Sigmoid colon (tissue), 7 donors: ENCODE results near the gene KLHL10. TPM values are rescaled to one million over a fixed set of nuclear protein-coding genes. Genes with fewer than 3 reads are reported as not detected.

Experiments used
- DNase-seq: peaks from one replicate; pipeline ENCODE4 v3.0.0-alpha.2; 2019
- H3K27ac ChIP-seq, 4 donors: fragments of 200-600 bp; sonication (generic); one replicate each; pipeline ENCODE4 v1.5.1; 2016 to 2019; ENCODE audit warnings: mild to moderate bottlenecking in 1 of 4
- H3K27me3 ChIP-seq, 3 donors: fragments of 200-600 bp; sonication (generic); one replicate each; pipeline ENCODE4 v1.5.1; 2019; ENCODE audit warnings: mild to moderate bottlenecking in 1 of 3
- H3K36me3 ChIP-seq, 4 donors: fragments of 200-600 bp; sonication (generic); one replicate each; pipeline ENCODE4 v1.5.1; 2016 to 2019
- H3K4me1 ChIP-seq, 4 donors: fragments of 200-600 bp; sonication (generic); one replicate each; pipeline ENCODE4 v1.5.1; 2017 to 2019
- H3K4me3 ChIP-seq, 4 donors: fragments of 200-600 bp; sonication (generic); one replicate each; pipeline ENCODE4 v1.5.1; 2017 to 2019; ENCODE audit warnings: mild to moderate bottlenecking in 2 of 4, moderate library complexity in 1 of 4
- H3K9me3 ChIP-seq, 4 donors: fragments of 200-600 bp in 3 of 4; sonication (generic) in 3 of 4; one replicate each; pipeline versions ENCODE4 v1.5.1 to v1.6.1; 2013 to 2019
- EP300 ChIP-seq, 4 donors: sonication (generic); formaldehyde crosslinking; IDR thresholded peaks; one replicate each; pipeline ENCODE4 v1.6.1; 2017; ENCODE audit warnings: antibody characterized with exemption in 4 of 4
- POLR2A ChIP-seq, 2 donors: fragments of 450-650 bp; IDR thresholded peaks; one replicate each; pipeline ENCODE4 v1.6.1; 2016; ENCODE audit warnings: antibody characterized with exemption in 2 of 2, mild to moderate bottlenecking in 2 of 2, moderate library complexity in 2 of 2
- POLR2AphosphoS5 ChIP-seq, 4 donors: sonication (generic); formaldehyde crosslinking; IDR thresholded peaks; one replicate each; pipeline ENCODE4 v1.6.1; 2017; ENCODE audit warnings: antibody characterized with exemption in 4 of 4
- WGBS, 2 donors: extraction: QIAGEN DNeasy Blood & Tissue Kit; methylation state at CpG; one replicate each; pipeline ENCODE4 v1.1.7; 2013; 5-methylcytosine and 5-hydroxymethylcytosine counted together
- intact Hi-C: fragments of 100-400 bp; cut with DNase I; formaldehyde crosslinking; loops from one replicate; pipeline ENCODE4 v1.15.1; 2023
- polyA plus RNA-seq, 3 donors: library from polyadenylated mRNA; stranded (reverse); fragments of 200-250 nt; gene quantifications; one replicate each; pipeline ENCODE4 v1.2.3, GENCODE V29; 2013
- total RNA-seq, 4 donors: library from RNA; depleted of rRNA; stranded (reverse); fragments of >200 nt; gene quantifications; one replicate each; pipeline ENCODE4 v1.1.0, GENCODE V29; 2016
- TF ChIP-seq, protein P1 (sequence below), 4 experiments: fragments of 450-650 bp in 3 of 4; fragments of 200-600 bp in 1 of 4; IDR thresholded peaks; one replicate each; pipeline ENCODE4 v1.5.1; 2016 to 2019; ENCODE audit warnings: antibody characterized with exemption in 4 of 4, mild to moderate bottlenecking in 3 of 4, moderate library complexity in 2 of 4
- donor health status: healthy with polysubstance abuse.
- donor health status: Bipolar disorder and iron deficiency.
- donor health status: healthy.

KLHL10 gene
- total and polyA plus RNA-seq, 7 donors: 0.04 to 3.9 (median 1.1) TPM; not detected in 2

DNA sequence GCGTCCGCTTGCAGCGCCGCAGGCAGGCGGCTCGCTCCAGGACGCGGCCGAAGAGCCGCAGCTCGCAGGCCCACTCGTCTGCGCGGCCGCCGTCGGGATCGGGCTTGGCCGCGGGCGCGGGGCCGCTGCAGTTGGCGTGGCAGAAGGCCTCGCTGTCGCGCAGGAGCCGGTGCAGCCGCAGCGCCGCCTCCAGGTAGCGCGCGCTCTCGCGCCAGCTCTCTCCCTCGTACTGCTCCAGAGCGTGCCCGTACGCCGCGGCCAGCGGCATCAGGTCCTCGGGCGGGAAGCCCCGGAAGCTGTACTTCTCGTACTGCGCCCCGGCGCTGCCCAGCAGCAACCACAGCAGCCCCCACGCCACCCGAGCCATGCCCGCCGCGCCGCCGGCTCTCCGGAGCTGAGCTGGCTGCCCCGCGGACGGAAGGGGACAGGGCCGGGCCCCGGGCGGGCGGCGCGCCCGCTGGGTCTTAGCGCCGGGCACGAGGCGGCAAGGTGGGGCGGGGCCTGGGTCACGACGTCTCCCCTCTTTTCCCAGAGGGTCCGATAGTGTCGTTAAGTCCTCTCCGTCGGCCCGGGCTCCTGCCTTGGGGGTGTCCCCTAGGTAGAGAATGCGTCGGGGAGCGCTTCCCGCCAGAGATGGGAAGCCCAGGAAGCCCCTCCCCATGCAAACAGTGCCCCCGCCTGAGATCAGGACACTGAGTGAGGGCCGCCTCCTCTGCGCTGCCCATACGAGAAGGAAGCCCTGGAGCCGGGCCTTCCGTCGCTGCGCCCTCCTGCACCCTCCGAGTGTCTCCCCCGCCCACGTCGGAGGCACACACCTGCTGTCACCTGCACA is 25.9 kb upstream of the KLHL10 start, which contains the start of gene P3H4:
Gene P3H4, minus strand, starts transcription at position 401 of the 832 bp plus-strand sequence. Its CDS starts 34 bp downstream, at position 367.
- Histone ChIP-seq H3K27ac (peak within 1 kb of the TSS; percentile 80 to 84 (median 80)), H3K27me3 (no peaks in the 10 kb centered on the region), H3K4me3 (peak within 1 kb of the TSS; percentile 51 to 88 (median 74)), H3K4me1 (peaks cover 0 to 48% (median 38%) of the 10 kb centered on the region in 4 donors), H3K9me3 (no peaks in the 10 kb centered on the region), H3K36me3 (no peaks in the 10 kb centered on the region)
- 1% methylated on average over 96 of the region's 96 CpGs for WGBS, 2 donors
- DNase-seq: peak; percentile 90
- peak in 2 of 4 donors; percentile 27 to 28 for TF ChIP-seq POLR2AphosphoS5 (IDR thresholded peaks at IDR 0.05)
- no peak for TF ChIP-seq EP300 (IDR thresholded peaks at IDR 0.05)
- TF ChIP-seq, protein P1, sequence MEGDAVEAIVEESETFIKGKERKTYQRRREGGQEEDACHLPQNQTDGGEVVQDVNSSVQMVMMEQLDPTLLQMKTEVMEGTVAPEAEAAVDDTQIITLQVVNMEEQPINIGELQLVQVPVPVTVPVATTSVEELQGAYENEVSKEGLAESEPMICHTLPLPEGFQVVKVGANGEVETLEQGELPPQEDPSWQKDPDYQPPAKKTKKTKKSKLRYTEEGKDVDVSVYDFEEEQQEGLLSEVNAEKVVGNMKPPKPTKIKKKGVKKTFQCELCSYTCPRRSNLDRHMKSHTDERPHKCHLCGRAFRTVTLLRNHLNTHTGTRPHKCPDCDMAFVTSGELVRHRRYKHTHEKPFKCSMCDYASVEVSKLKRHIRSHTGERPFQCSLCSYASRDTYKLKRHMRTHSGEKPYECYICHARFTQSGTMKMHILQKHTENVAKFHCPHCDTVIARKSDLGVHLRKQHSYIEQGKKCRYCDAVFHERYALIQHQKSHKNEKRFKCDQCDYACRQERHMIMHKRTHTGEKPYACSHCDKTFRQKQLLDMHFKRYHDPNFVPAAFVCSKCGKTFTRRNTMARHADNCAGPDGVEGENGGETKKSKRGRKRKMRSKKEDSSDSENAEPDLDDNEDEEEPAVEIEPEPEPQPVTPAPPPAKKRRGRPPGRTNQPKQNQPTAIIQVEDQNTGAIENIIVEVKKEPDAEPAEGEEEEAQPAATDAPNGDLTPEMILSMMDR (IDR thresholded peaks at IDR 0.05): peak in 3 of 4 experiments; percentile 24 to 75 (median 28)
- intact Hi-C loops: loop anchor here (2.0 to 5.0 kb wide), 3 partner anchors 23 to 106 kb away; partner anchors contain the start of genes ACLY and KLHL11

DNA sequence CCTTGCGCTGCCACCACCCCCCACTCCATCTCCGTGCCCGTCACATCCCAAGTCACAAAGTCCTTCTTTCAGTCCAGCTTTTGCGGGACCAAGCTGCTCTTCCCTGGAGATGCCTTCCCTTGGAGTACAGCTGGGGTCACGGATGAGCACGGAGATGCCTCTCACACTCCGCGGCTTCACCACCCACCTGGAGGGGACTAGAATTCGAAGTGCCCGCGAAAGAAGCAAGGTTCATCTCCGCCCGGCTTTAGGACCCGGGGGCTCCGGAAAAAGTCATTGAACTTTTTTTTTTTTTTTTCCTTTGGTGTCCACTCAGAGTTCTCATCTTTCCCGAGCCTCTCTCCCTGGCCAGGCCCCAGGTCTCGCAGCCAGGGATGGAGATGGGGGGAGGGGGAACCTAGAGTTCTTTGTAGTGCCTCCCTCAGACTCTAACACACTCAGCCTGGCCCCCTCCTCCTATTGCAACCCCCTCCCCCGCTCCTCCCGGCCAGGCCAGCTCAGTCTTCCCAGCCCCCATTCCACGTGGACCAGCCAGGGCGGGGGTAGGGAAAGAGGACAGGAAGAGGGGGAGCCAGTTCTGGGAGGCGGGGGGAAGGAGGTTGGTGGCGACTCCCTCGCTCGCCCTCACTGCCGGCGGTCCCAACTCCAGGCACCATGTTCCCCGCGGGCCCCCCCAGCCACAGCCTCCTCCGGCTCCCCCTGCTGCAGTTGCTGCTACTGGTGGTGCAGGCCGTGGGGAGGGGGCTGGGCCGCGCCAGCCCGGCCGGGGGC is 25.1 kb upstream of the KLHL10 start, which contains the start of gene FKBP10:
Gene FKBP10, plus strand, starts transcription at position 624 of the 771 bp plus-strand sequence. Its CDS starts 31 bp downstream, at position 655.
- TF ChIP-seq POLR2A (IDR thresholded peaks at IDR 0.05) (no peak), EP300 (IDR thresholded peaks at IDR 0.05) (no peak), POLR2AphosphoS5 (IDR thresholded peaks at IDR 0.05) (peak in 1 of 4 donors; percentile 25)
- TF ChIP-seq, protein P1 (IDR thresholded peaks at IDR 0.05): no peak
- Histone ChIP-seq H3K36me3 (no peaks in the 10 kb centered on the region), H3K4me3 (peak within 1 kb of the TSS; percentile 51 to 88 (median 74)), H3K4me1 (peaks cover 0 to 48% (median 38%) of the 10 kb centered on the region in 4 donors), H3K27me3 (no peaks in the 10 kb centered on the region), H3K9me3 (no peaks in the 10 kb centered on the region), H3K27ac (peak within 1 kb of the TSS; percentile 80 to 84 (median 80))
- WGBS, 2 donors: 7 to 8% methylated on average over 35 of the region's 35 CpGs
- intact Hi-C loops: loop anchor here (2.0 to 5.0 kb wide), 3 partner anchors 22 to 105 kb away; partner anchors contain the start of genes ACLY and KLHL11
- peak; percentile 89 for DNase-seq

DNA sequence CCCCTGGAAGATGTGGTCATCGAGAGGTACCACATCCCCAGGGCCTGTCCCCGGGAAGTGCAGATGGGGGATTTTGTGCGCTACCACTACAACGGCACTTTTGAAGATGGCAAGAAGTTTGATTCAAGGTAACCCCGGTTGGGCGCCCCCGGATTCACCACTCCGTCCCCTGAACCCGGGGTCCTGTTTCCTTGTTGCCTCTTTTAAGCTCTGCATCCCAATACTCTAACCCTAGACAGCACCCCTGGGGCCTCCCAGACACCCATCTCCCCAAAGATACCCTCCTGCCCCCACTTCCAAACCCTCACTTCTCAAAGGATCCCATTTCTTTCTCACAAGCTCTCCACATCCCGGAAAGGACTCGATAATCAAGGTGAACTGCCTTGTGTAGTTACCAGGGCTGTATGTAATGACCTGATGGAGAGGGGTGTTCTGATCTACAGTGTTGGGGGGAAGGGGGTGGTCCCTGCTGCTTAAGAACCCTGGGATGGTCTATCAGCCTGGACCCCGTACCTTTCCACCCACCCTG is 24.4 kb upstream of the KLHL10 start:
- no peak for DNase-seq
- H3K4me3 ChIP-seq: peak overlapping the region; percentile 51 to 88 (median 74)
- TF ChIP-seq EP300 (IDR thresholded peaks at IDR 0.05) (no peak), POLR2A (IDR thresholded peaks at IDR 0.05) (no peak), POLR2AphosphoS5 (IDR thresholded peaks at IDR 0.05) (no peak)
- TF ChIP-seq, protein P1 (IDR thresholded peaks at IDR 0.05): no peak
- no peaks in the 10 kb centered on the region for H3K27me3 ChIP-seq
- 49 to 62% methylated on average over 12 of the region's 12 CpGs for WGBS, 2 donors
- no peaks in the 10 kb centered on the region for H3K36me3 ChIP-seq
- H3K9me3 ChIP-seq: no peaks in the 10 kb centered on the region
- peak overlapping the region; percentile 80 to 84 (median 80) for H3K27ac ChIP-seq
- intact Hi-C loops: loop anchor here (2.0 to 5.0 kb wide), 3 partner anchors 22 to 104 kb away; partner anchors contain the start of genes ACLY and KLHL11
- H3K4me1 ChIP-seq: peaks cover 0 to 48% (median 38%) of the 10 kb centered on the region in 4 donors

- H3K4me3 ChIP-seq: peak overlapping the region in 3 of 4 donors; percentile 59 to 88 (median 88)
- H3K36me3 ChIP-seq: no peaks in the 10 kb centered on the region
- H3K4me1 ChIP-seq: peaks cover 0 to 48% (median 38%) of the 10 kb centered on the region in 4 donors
- DNase-seq: no peak
- intact Hi-C loops: loop anchor here (2.0 to 5.0 kb wide), 3 partner anchors 21 to 104 kb away; partner anchors contain the start of genes ACLY and KLHL11
- H3K27me3 ChIP-seq: no peaks in the 10 kb centered on the region
- no peaks in the 10 kb centered on the region for H3K9me3 ChIP-seq
- peak overlapping the region; percentile 80 to 84 (median 80) for H3K27ac ChIP-seq
- 78 to 88% methylated on average over 9 of the region's 9 CpGs for WGBS, 2 donors
- TF ChIP-seq, protein P1 (IDR thresholded peaks at IDR 0.05): no peak
- TF ChIP-seq POLR2A (IDR thresholded peaks at IDR 0.05) (no peak), POLR2AphosphoS5 (IDR thresholded peaks at IDR 0.05) (no peak), EP300 (IDR thresholded peaks at IDR 0.05) (no peak)
Observed at GRCh38 chr17:41813699-41814124, 23.9 kb upstream of the KLHL10 start.
